ENCODE measurements around the gene FAM170B. TPM values are rescaled to one million over a fixed set of nuclear protein-coding genes. Genes with fewer than 3 reads are reported as not detected.

The FAM170B gene
- total and polyA plus RNA-seq, 2 experiments from 2014 or later, result not detected

GRCh38 chr10:49149881-49150280 is 16.1 kb upstream of the FAM170B start:
- Histone ChIP-seq H3K27me3 (no peaks in the 10 kb centered on the region), H3K9me3 (ENCODE audit: low read depth) (no peaks in the 10 kb centered on the region), H3K4me1 (ENCODE audit: low read depth) (no peaks in the 10 kb centered on the region), H3K36me3 (no peaks in the 10 kb centered on the region), H3K4me3 (no peak overlapping the region), H3K27ac (no peak overlapping the region)
- DNase-seq (ENCODE audit: low read depth in 1 of 2, low spot score in 1 of 2), result no peak
- no peak for TF ChIP-seq CTCF (IDR thresholded peaks at IDR 0.05; ENCODE audit: low read depth, low read length)

- TF ChIP-seq CTCF (IDR thresholded peaks at IDR 0.05; ENCODE audit: low read depth, low read length), result no peak
- Histone ChIP-seq H3K27ac (no peak overlapping the region), H3K4me3 (no peak overlapping the region), H3K27me3 (no peaks in the 10 kb centered on the region), H3K4me1 (ENCODE audit: low read depth) (no peaks in the 10 kb centered on the region), H3K9me3 (ENCODE audit: low read depth) (no peaks in the 10 kb centered on the region), H3K36me3 (no peaks in the 10 kb centered on the region)
- no peak for DNase-seq (ENCODE audit: low read depth in 1 of 2, low spot score in 1 of 2)
These were observed 10.4 kb upstream of the FAM170B start for GRCh38 chr10:49144058-49144720.

GRCh38 chr10:49143249-49143648 is 9.4 kb upstream of the FAM170B start:
- no peaks in the 10 kb centered on the region for H3K4me1 ChIP-seq (ENCODE audit: low read depth)

GRCh38 chr10:49141541-49142332 is 7.9 kb upstream of the FAM170B start:
- Histone ChIP-seq H3K27ac (no peak overlapping the region), H3K36me3 (no peaks in the 10 kb centered on the region), H3K4me1 (ENCODE audit: low read depth) (no peaks in the 10 kb centered on the region), H3K9me3 (ENCODE audit: low read depth) (no peaks in the 10 kb centered on the region), H3K27me3 (no peaks in the 10 kb centered on the region), H3K4me3 (no peak overlapping the region)
- TF ChIP-seq CTCF (IDR thresholded peaks at IDR 0.05; ENCODE audit: low read depth, low read length), result no peak
- no peak for DNase-seq (ENCODE audit: low read depth in 1 of 2, low spot score in 1 of 2)

More at GRCh38 chr10:49143249-49143648, 9.4 kb upstream of the FAM170B start:
- Histone ChIP-seq H3K9me3 (ENCODE audit: low read depth) (no peaks in the 10 kb centered on the region), H3K27ac (no peak overlapping the region), H3K4me3 (no peak overlapping the region), H3K27me3 (no peaks in the 10 kb centered on the region), H3K36me3 (no peaks in the 10 kb centered on the region)
- no peak for DNase-seq (ENCODE audit: low read depth in 1 of 2, low spot score in 1 of 2)
- no peak for TF ChIP-seq CTCF (IDR thresholded peaks at IDR 0.05; ENCODE audit: low read depth, low read length)

- no peak overlapping the region for H3K27ac ChIP-seq
- H3K36me3 ChIP-seq, result no peaks in the 10 kb centered on the region
- no peak overlapping the region for H3K4me3 ChIP-seq
- DNase-seq (ENCODE audit: low read depth in 1 of 2, low spot score in 1 of 2), result no peak
- H3K9me3 ChIP-seq (ENCODE audit: low read depth), result no peaks in the 10 kb centered on the region
- TF ChIP-seq CTCF (IDR thresholded peaks at IDR 0.05; ENCODE audit: low read depth, low read length), result no peak
- H3K4me1 ChIP-seq (ENCODE audit: low read depth), result no peaks in the 10 kb centered on the region
- H3K27me3 ChIP-seq, result no peaks in the 10 kb centered on the region
These were observed 6.7 kb upstream of the FAM170B start for GRCh38 chr10:49140304-49141177.
